ENCODE results near the gene ASTN2.

ASTN2 gene

GRCh38 chr9:117414906-117415331, at the start of gene ASTN2:
Gene ASTN2 (minus strand): TSS chr9:117415057. CDS start chr9:117414938, 119 bp downstream.
- no peak for DNase-seq (ENCODE audit: low spot score)

GRCh38 chr9:117462861-117463260, 48.0 kb upstream of the ASTN2 start:
- no peak for DNase-seq (ENCODE audit: low spot score)

GRCh38 chr9:117461386-117461785, 46.5 kb upstream of the ASTN2 start:
- no peak for DNase-seq (ENCODE audit: low spot score)

GRCh38 chr9:117460743-117461142, 45.9 kb upstream of the ASTN2 start:
- no peak for DNase-seq (ENCODE audit: low spot score)

- no peak for DNase-seq (ENCODE audit: low spot score)
Observed at GRCh38 chr9:117459913-117460312, 45.1 kb upstream of the ASTN2 start.

GRCh38 chr9:117458066-117458465, 43.2 kb upstream of the ASTN2 start:
- DNase-seq (ENCODE audit: low spot score) = no peak

GRCh38 chr9:117454711-117455110, 39.9 kb upstream of the ASTN2 start:
- DNase-seq (ENCODE audit: low spot score) = no peak

- no peak for DNase-seq (ENCODE audit: low spot score)
Observed at GRCh38 chr9:117453737-117454136, 38.9 kb upstream of the ASTN2 start.

GRCh38 chr9:117451311-117451710, 36.5 kb upstream of the ASTN2 start:
- no peak for DNase-seq (ENCODE audit: low spot score)

- no peak for DNase-seq (ENCODE audit: low spot score)
Observed at GRCh38 chr9:117448066-117448465, 33.2 kb upstream of the ASTN2 start.

- DNase-seq (ENCODE audit: low spot score) = no peak
Observed at GRCh38 chr9:117445631-117446030, 30.8 kb upstream of the ASTN2 start.

- no peak for DNase-seq (ENCODE audit: low spot score)
Observed at GRCh38 chr9:117444501-117444900, 29.6 kb upstream of the ASTN2 start.

GRCh38 chr9:117437283-117437682, 22.4 kb upstream of the ASTN2 start:
- no peak for DNase-seq (ENCODE audit: low spot score)

GRCh38 chr9:117435630-117436261, 20.9 kb upstream of the ASTN2 start:
- no peak for DNase-seq (ENCODE audit: low spot score)

GRCh38 chr9:117434566-117434965, 19.7 kb upstream of the ASTN2 start:
- no peak for DNase-seq (ENCODE audit: low spot score)

GRCh38 chr9:117430813-117431212, 16.0 kb upstream of the ASTN2 start:
- no peak for DNase-seq (ENCODE audit: low spot score)

GRCh38 chr9:117427357-117427913, 12.6 kb upstream of the ASTN2 start:
- DNase-seq (ENCODE audit: low spot score) = no peak

- no peak for DNase-seq (ENCODE audit: low spot score)
Observed at GRCh38 chr9:117425566-117425965, 10.7 kb upstream of the ASTN2 start.

GRCh38 chr9:117424291-117424690, 9.4 kb upstream of the ASTN2 start:
- no peak for DNase-seq (ENCODE audit: low spot score)

- DNase-seq (ENCODE audit: low spot score) = no peak
Observed at GRCh38 chr9:117418111-117418510, 3.3 kb upstream of the ASTN2 start.

- DNase-seq (ENCODE audit: low spot score) = no peak
Observed at GRCh38 chr9:117416856-117417255, 2.0 kb upstream of the ASTN2 start.

- DNase-seq (ENCODE audit: low spot score) = peak; percentile 7
Observed at GRCh38 chr9:117415358-117415914, 579 bp upstream of the ASTN2 start.

- peak; percentile 69 for DNase-seq (ENCODE audit: low spot score)
Observed at GRCh38 chr9:117414220-117414905, 494 bp downstream of the ASTN2 start.
